Measurements from ENCODE around the gene RUSC2. TPM values are rescaled to one million over a fixed set of nuclear protein-coding genes. Genes with fewer than 3 reads are reported as not detected.

Gene RUSC2
- total and polyA plus RNA-seq, 8 donors = 9.0 to 27.1 (median 13.6) TPM

- WGBS, 2 donors = 77% methylated on average over 3 of the region's 3 CpGs
- no peaks in the 10 kb centered on the region for H3K9me3 ChIP-seq
- DNase-seq (no peak), FAIRE-seq (no peak), ATAC-seq (peak in 3 of 4 donors; percentile 14 to 29 (median 20))
- H3K27me3 ChIP-seq = no peaks in the 10 kb centered on the region
- no peak overlapping the region for H3K4me3 ChIP-seq
- intact Hi-C loops (cut with DNase I) = no loop called here
- H3K4me1 ChIP-seq = peaks cover 0 to 6% (median 0%) of the 10 kb centered on the region in 3 donors
- TF ChIP-seq CTCF (IDR thresholded peaks at IDR 0.05) = no peak
- H3K27ac ChIP-seq = peak overlapping the region in 2 of 4 donors; percentile 42 to 44
- no peaks in the 10 kb centered on the region for H3K36me3 ChIP-seq
These were observed 48.0 kb downstream of the RUSC2 start for GRCh38 chr9:35537913-35538312.

GRCh38 chr9:35538361-35539234 is 48.7 kb downstream of the RUSC2 start:
- Histone ChIP-seq H3K9me3 (no peaks in the 10 kb centered on the region), H3K36me3 (no peaks in the 10 kb centered on the region), H3K27ac (peak overlapping the region in 2 of 4 donors; percentile 42 to 44), H3K4me1 (peaks cover 0 to 6% (median 0%) of the 10 kb centered on the region in 3 donors), H3K27me3 (no peaks in the 10 kb centered on the region), H3K4me3 (peak overlapping the region in 1 of 4 donors; percentile 12)
- WGBS, 2 donors = 58 to 63% methylated on average over 18 of the region's 18 CpGs
- intact Hi-C loops (cut with DNase I) = no loop called here
- no peak for TF ChIP-seq CTCF (IDR thresholded peaks at IDR 0.05)
- peak in 1 of 6 donors; percentile 57 for DNase-seq
- peak in 3 of 4 donors; percentile 81 to 90 (median 83) for ATAC-seq
- FAIRE-seq = no peak

Other genes starting within 250 kb of the RUSC2 start
- gene TESK1, start 115.2 kb downstream of the RUSC2 start, total RNA-seq = 10 to 100 TPM; 12.1 to 23.0 (median 14.2) TPM
- 10 to 100 TPM; 38.7 to 56.6 TPM for gene TESK1, start 115.2 kb downstream of the RUSC2 start, polyA plus RNA-seq
- gene CD72, start 128.3 kb downstream of the RUSC2 start, total RNA-seq = 1 to 10 TPM in 5 of 6 donors, under 1 TPM in 1; 0.88 to 3.4 (median 2.9) TPM
- 1 to 10 TPM; 3.5 to 7.7 TPM for gene CD72, start 128.3 kb downstream of the RUSC2 start, polyA plus RNA-seq
- under 1 TPM in 4 of 6 donors, not detected in 2; 0.25 to 0.59 (median 0.46) TPM for gene SIT1, start 160.8 kb downstream of the RUSC2 start, total RNA-seq
- gene SIT1, start 160.8 kb downstream of the RUSC2 start, polyA plus RNA-seq = under 1 TPM; 0.27 to 0.45 TPM
- over 10,000 TPM in 4 of 6 donors, 1,000 to 10,000 TPM in 2; 3,151 to 15,171 (median 11,469) TPM for gene RMRP, start 167.9 kb downstream of the RUSC2 start, total RNA-seq
- gene RMRP, start 167.9 kb downstream of the RUSC2 start, polyA plus RNA-seq = 100 to 1,000 TPM in 1 of 2 donors, 10 to 100 TPM in 1; 80.5 to 300 TPM
- gene CCDC107, start 168.2 kb downstream of the RUSC2 start, total RNA-seq = 10 to 100 TPM; 13.8 to 32.6 (median 19.0) TPM
- 10 to 100 TPM; 55.4 to 84.7 TPM for gene CCDC107, start 168.2 kb downstream of the RUSC2 start, polyA plus RNA-seq
- 1 to 10 TPM in 3 of 6 donors, under 1 TPM in 3; 0.20 to 1.2 (median 0.98) TPM for gene ARHGEF39, start 175.1 kb downstream of the RUSC2 start, total RNA-seq
- 1 to 10 TPM; 1.4 to 2.0 TPM for gene ARHGEF39, start 175.1 kb downstream of the RUSC2 start, polyA plus RNA-seq
- 10 to 100 TPM in 2 of 6 donors, 1 to 10 TPM in 4; 1.2 to 75.6 (median 5.7) TPM for gene CA9, start 183.8 kb downstream of the RUSC2 start, total RNA-seq
- gene CA9, start 183.8 kb downstream of the RUSC2 start, polyA plus RNA-seq = 10 to 100 TPM in 1 of 2 donors, 1 to 10 TPM in 1; 9.2 to 17.9 TPM
- gene TPM2, start 199.8 kb downstream of the RUSC2 start, total RNA-seq = 10 to 100 TPM; 11.3 to 52.8 (median 22.6) TPM
- gene TPM2, start 199.8 kb downstream of the RUSC2 start, polyA plus RNA-seq = 100 to 1,000 TPM; 204 to 227 TPM
- gene TLN1, start 242.1 kb downstream of the RUSC2 start, total RNA-seq = 100 to 1,000 TPM in 2 of 6 donors, 10 to 100 TPM in 4; 72.0 to 141 (median 86.6) TPM
- gene TLN1, start 242.1 kb downstream of the RUSC2 start, polyA plus RNA-seq = 10 to 100 TPM; 64.5 to 72.7 TPM
- gene CREB3, start 242.6 kb downstream of the RUSC2 start, total RNA-seq = 10 to 100 TPM; 15.7 to 24.3 (median 18.8) TPM
- 10 to 100 TPM; 23.9 to 29.6 TPM for gene CREB3, start 242.6 kb downstream of the RUSC2 start, polyA plus RNA-seq